DND-41 (cell line): Measurements from ENCODE around the gene MALRD1.

Source experiments
- CTCF ChIP-seq: IDR thresholded peaks from 2 replicates; pipeline ENCODE4 v1.5.1; 2012; ENCODE audit warnings: borderline replicate concordance, low read length, moderate library complexity, mild to moderate bottlenecking; ENCODE audit not compliant: poor library complexity, severe bottlenecking; ENCODE audit errors: extremely low read depth
- EZH2 ChIP-seq: IDR thresholded peaks from 3 replicates; pipeline ENCODE4 v1.6.1; 2012; ENCODE audit warnings: borderline replicate concordance, low read depth, mild to moderate bottlenecking, moderate library complexity, low read length, inconsistent platforms; ENCODE audit not compliant: severe bottlenecking

- TF ChIP-seq CTCF (no peak), EZH2 (no peak)
These were observed 36.5 kb upstream of the MALRD1 start for GRCh38 chr10:19012111-19012510.
